CD4-positive, alpha-beta T cell (primary cell): ENCODE data around the gene TCF15. TPM values are rescaled to one million over a fixed set of nuclear protein-coding genes. Genes with fewer than 3 reads are reported as not detected.

Experiments used
- ATAC-seq: fragments of 200-7000 bp; cut with Tn5 transposase; one replicate; pipeline ENCODE4 v1.10.0; 2022; ENCODE audit warnings: mild to moderate bottlenecking; ENCODE audit not compliant: poor library complexity
- CTCF ChIA-PET: fragments of 350-600 bp; sonication (Branson Sonifier 250); formaldehyde crosslinking; loops from one replicate; lab custom pipeline; 2021; ENCODE audit warnings: antibody characterized with exemption, inconsistent platforms; lab: Charles Lee
- POLR2A ChIA-PET: fragments of 350-600 bp; sonication (Branson Sonifier 250); formaldehyde crosslinking; loops from one replicate; lab custom pipeline; 2021; ENCODE audit warnings: antibody characterized with exemption, inconsistent platforms; lab: Charles Lee
- DNase-seq, 14 experiments: peaks; one replicate each; pipeline ENCODE4 v3.0.0-alpha.2; 2013 to 2020; ENCODE audit warnings: mixed read lengths in 2 of 14
- H3K27ac ChIP-seq, 2 donors: one replicate each; pipeline versions ENCODE4 v1.5.1 to v1.7.0; 2013; ENCODE audit warnings: low read length in 2 of 2, low read depth in 1 of 2, mild to moderate bottlenecking in 1 of 2
- H3K27me3 ChIP-seq, 2 experiments: 1 replicate in 1 of 2; 2 replicates in 1 of 2; pipeline versions ENCODE4 v1.6.1 to v1.7.0; 2013; ENCODE audit warnings: low read length in 2 of 2, control low read depth in 1 of 2, mild to moderate bottlenecking in 1 of 2, moderate library complexity in 1 of 2; ENCODE audit not compliant: insufficient read depth in 2 of 2, control insufficient read depth in 1 of 2
- H3K36me3 ChIP-seq: one replicate; pipeline ENCODE4 v1.6.1; 2013; ENCODE audit warnings: low read length, control low read depth; ENCODE audit not compliant: insufficient read depth
- H3K4me1 ChIP-seq: one replicate; pipeline ENCODE4 v1.6.1; 2013; ENCODE audit warnings: low read length, control low read depth; ENCODE audit not compliant: insufficient read depth
- H3K4me3 ChIP-seq: one replicate; pipeline ENCODE4 v1.5.1; 2013; ENCODE audit warnings: mild to moderate bottlenecking, low read length, moderate library complexity
- H3K9me3 ChIP-seq, 2 experiments: 1 replicate in 1 of 2; 2 replicates in 1 of 2; pipeline versions ENCODE4 v1.6.1 to v1.7.0; 2013; ENCODE audit warnings: low read length in 2 of 2, mild to moderate bottlenecking in 2 of 2, control low read depth in 1 of 2, moderate library complexity in 1 of 2; ENCODE audit not compliant: control insufficient read depth in 1 of 2, insufficient read depth in 1 of 2
- H3K27ac Mint-ChIP-seq: one replicate; pipeline ENCODE4 v1.8.0; 2020; ENCODE audit warnings: mixed read lengths
- H3K27me3 Mint-ChIP-seq: one replicate; pipeline ENCODE4 v1.8.0; 2021; ENCODE audit warnings: mixed read lengths
- H3K36me3 Mint-ChIP-seq: one replicate; pipeline ENCODE4 v1.8.0; 2021; ENCODE audit warnings: low read depth, mixed read lengths
- H3K4me1 Mint-ChIP-seq: one replicate; pipeline ENCODE4 v1.8.0; 2021; ENCODE audit warnings: low read depth, mixed read lengths
- H3K4me3 Mint-ChIP-seq: one replicate; pipeline ENCODE4 v1.8.0; 2020; ENCODE audit warnings: mild to moderate bottlenecking, mixed read lengths
- H3K9me3 Mint-ChIP-seq: one replicate; pipeline ENCODE4 v1.8.0; 2020; ENCODE audit warnings: mixed read lengths
- intact Hi-C, 2 experiments: fragments of 100-400 bp; cut with DNase I in 1 of 2; cut with micrococcal nuclease in 1 of 2; formaldehyde crosslinking; loops; one replicate each; pipeline versions ENCODE4 v1.15.1 to v1.9.0; 2023 to 2025; cut with DNase I, micrococcal nuclease
- total RNA-seq, 174 experiments: library from RNA in 2 of 174; stranded (reverse) in 2 of 174; gene quantifications; one replicate each; pipeline ENCODE4 v1.2.3 and lab custom pipeline; 2021 to 2026
- TF ChIP-seq, protein P1 (sequence below): fragments of 200-600 bp; IDR thresholded peaks from one replicate; pipeline ENCODE4 v1.8.0; 2022; ENCODE audit warnings: antibody characterized with exemption, mild to moderate bottlenecking

Gene TCF15
- total RNA-seq, 2 experiments from 2014 or later, result not detected

DNA sequence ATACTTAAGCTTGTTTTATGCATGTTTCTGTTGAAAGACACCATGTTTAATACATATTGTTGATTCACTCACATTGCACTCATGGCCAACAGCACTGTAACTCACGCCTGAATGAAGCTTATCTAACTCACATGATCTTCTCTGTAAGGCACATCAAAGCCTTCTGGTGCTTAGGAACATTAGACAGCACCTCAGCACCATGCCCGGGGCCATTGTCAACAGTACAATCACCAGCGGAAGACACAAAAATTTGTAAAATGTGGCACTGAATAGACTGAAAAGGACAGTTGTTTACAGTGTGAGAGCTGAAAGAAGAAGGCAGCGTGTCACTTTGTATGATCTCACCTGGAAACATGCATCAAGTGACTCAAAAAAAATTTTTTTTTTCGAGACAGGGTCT lies 8.9 kb upstream of the TCF15 start:
- POLR2A ChIA-PET, result no interaction called here
- TF ChIP-seq, protein P1, sequence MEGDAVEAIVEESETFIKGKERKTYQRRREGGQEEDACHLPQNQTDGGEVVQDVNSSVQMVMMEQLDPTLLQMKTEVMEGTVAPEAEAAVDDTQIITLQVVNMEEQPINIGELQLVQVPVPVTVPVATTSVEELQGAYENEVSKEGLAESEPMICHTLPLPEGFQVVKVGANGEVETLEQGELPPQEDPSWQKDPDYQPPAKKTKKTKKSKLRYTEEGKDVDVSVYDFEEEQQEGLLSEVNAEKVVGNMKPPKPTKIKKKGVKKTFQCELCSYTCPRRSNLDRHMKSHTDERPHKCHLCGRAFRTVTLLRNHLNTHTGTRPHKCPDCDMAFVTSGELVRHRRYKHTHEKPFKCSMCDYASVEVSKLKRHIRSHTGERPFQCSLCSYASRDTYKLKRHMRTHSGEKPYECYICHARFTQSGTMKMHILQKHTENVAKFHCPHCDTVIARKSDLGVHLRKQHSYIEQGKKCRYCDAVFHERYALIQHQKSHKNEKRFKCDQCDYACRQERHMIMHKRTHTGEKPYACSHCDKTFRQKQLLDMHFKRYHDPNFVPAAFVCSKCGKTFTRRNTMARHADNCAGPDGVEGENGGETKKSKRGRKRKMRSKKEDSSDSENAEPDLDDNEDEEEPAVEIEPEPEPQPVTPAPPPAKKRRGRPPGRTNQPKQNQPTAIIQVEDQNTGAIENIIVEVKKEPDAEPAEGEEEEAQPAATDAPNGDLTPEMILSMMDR, result no peak
- CTCF ChIA-PET, result no interaction called here
- intact Hi-C loops, result no loop called here
- ATAC-seq (no peak), DNase-seq (no peak)
- Mint-ChIP-seq H3K27me3 (peaks cover 77% of the 10 kb centered on the region), H3K36me3 (no peaks in the 10 kb centered on the region), H3K9me3 (peaks cover 5% of the 10 kb centered on the region), H3K4me3 (no peak overlapping the region), H3K4me1 (no peaks in the 10 kb centered on the region), H3K27ac (no peak overlapping the region)
- H3K27me3 ChIP-seq, result peaks cover 18 to 26% of the 10 kb centered on the region in 2 experiments
- no peaks in the 10 kb centered on the region for H3K36me3 ChIP-seq
- H3K27ac ChIP-seq, result no peak overlapping the region
- H3K9me3 ChIP-seq, result peaks cover 0 to 12% of the 10 kb centered on the region in 2 experiments
- no peak overlapping the region for H3K4me3 ChIP-seq
- H3K4me1 ChIP-seq, result no peaks in the 10 kb centered on the region

- H3K9me3 Mint-ChIP-seq, result peaks cover 5% of the 10 kb centered on the region
- DNase-seq (no peak), ATAC-seq (no peak)
- H3K27me3 ChIP-seq, result peaks cover 21 to 33% of the 10 kb centered on the region in 2 experiments
- H3K4me1 Mint-ChIP-seq, result no peaks in the 10 kb centered on the region
- no peak overlapping the region for H3K27ac Mint-ChIP-seq
- TF ChIP-seq, protein P1, result no peak
- no peak overlapping the region for H3K4me3 Mint-ChIP-seq
- no peak overlapping the region for H3K4me3 ChIP-seq
- intact Hi-C loops, result no loop called here
- peaks cover 80% of the 10 kb centered on the region for H3K27me3 Mint-ChIP-seq
- H3K36me3 ChIP-seq, result no peaks in the 10 kb centered on the region
- no peak overlapping the region for H3K27ac ChIP-seq
- ChIA-PET CTCF (no interaction called here), POLR2A (no interaction called here)
- H3K9me3 ChIP-seq, result peaks cover 0 to 12% of the 10 kb centered on the region in 2 experiments
- no peaks in the 10 kb centered on the region for H3K36me3 Mint-ChIP-seq
- no peaks in the 10 kb centered on the region for H3K4me1 ChIP-seq
Observed at GRCh38 chr20:617934-618690, 8.0 kb upstream of the TCF15 start.

GRCh38 chr20:615514-615913 lies 5.4 kb upstream of the TCF15 start:
- TF ChIP-seq, protein P1, result no peak
- ChIA-PET CTCF (no interaction called here), POLR2A (no interaction called here)
- peaks cover 5% of the 10 kb centered on the region for H3K9me3 Mint-ChIP-seq
- Histone ChIP-seq H3K27me3 (peaks cover 41 to 42% of the 10 kb centered on the region in 2 experiments), H3K27ac (no peak overlapping the region), H3K4me3 (no peak overlapping the region), H3K4me1 (no peaks in the 10 kb centered on the region), H3K36me3 (no peaks in the 10 kb centered on the region), H3K9me3 (peaks cover 6 to 12% of the 10 kb centered on the region in 2 experiments)
- DNase-seq (no peak), ATAC-seq (no peak)
- peaks cover 14% of the 10 kb centered on the region for H3K4me1 Mint-ChIP-seq
- no peaks in the 10 kb centered on the region for H3K36me3 Mint-ChIP-seq
- peaks cover 87% of the 10 kb centered on the region for H3K27me3 Mint-ChIP-seq
- intact Hi-C loops, result no loop called here
- H3K27ac Mint-ChIP-seq, result no peak overlapping the region
- no peak overlapping the region for H3K4me3 Mint-ChIP-seq
